NCI-H1048 (cell line): ENCODE results near the gene STK10.

ENCODE experiments used
- DNase-seq: peaks from one replicate; lab custom pipeline; 2025; lab: John Stamatoyannopoulos, UW

Gene STK10

DNA sequence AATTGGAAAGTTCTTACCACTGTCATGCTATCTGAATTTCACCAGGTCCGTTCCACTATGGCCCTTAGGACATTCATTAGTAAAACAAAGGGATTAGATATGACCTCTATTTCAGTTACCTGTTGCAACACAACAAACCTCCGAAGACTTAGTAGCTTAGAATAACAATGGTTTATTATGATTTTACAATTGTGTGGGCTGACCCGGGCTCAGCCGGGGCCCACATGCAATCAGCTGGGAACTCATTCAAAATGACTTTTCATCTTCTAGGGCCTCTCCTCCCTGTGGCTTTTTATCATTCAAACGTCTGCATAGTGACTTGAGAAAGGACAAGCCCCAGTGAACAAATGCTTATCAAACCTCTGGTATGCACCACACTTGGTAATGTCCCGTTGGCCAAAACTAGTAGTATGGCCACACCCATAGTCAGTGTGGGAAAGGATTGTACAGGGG lies 179.3 kb downstream of the STK10 start:
- no peak for DNase-seq

DNA sequence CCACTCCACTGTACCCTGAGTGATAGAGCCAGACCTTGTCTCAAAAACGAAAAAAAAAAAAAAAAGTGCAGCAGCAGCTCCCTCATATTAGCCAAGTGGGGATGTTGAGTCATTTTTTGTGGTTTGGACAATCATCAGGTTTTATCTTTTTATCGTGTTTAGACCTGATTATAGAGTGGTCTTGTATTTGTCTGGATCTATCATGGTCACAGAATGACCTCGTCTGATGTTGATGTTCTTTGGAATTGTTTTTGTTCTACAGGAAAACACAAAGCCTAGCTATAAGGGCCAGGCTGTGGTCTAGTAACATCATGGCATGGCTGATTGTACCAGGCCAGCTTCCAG lies 179.9 kb downstream of the STK10 start:
- no peak for DNase-seq

DNA sequence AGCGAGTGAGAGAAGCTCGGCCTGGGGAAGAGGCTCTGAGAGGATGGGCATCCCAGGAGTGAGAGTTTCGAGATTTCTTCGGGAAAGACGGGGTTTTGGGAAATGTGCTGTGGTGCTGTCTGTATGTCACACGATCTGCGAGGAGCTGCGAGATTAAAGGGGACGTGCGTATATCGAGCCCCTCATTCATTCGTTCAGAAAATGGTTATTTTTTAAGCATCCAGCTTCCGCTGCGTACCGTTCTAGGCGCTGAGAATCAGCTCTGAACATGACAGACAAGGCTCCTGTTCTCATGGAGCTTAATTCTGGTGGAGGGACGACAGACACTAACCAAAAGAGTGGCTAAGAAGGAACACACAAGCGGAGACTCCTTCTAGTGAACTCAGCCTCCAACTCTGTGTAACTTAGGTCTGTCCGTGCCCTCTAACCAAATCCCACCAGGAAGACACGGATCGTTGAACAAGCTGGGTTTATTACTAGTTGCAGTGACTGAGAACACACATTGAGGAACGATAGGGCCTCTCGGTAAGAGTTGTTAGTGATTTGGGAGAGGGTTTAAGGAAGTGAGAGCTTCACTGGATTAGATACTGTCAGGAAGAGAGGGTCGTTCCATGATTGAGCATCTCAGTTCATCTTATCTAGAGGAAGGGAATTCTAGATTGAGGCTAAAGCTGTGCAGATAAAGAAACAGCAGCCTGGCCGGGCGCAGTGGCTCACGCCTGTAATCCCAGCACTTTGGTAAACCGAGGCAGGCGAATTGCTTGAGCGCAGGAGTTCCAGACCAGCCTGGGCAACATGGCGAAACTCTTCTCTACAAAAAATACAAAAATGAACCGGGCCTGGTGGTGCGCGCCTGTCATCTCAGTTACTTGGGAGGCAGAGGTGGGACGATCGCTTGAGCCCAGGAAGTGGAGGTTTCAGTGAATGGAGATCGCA lies 180.6 kb downstream of the STK10 start:
- DNase-seq = no peak

DNA sequence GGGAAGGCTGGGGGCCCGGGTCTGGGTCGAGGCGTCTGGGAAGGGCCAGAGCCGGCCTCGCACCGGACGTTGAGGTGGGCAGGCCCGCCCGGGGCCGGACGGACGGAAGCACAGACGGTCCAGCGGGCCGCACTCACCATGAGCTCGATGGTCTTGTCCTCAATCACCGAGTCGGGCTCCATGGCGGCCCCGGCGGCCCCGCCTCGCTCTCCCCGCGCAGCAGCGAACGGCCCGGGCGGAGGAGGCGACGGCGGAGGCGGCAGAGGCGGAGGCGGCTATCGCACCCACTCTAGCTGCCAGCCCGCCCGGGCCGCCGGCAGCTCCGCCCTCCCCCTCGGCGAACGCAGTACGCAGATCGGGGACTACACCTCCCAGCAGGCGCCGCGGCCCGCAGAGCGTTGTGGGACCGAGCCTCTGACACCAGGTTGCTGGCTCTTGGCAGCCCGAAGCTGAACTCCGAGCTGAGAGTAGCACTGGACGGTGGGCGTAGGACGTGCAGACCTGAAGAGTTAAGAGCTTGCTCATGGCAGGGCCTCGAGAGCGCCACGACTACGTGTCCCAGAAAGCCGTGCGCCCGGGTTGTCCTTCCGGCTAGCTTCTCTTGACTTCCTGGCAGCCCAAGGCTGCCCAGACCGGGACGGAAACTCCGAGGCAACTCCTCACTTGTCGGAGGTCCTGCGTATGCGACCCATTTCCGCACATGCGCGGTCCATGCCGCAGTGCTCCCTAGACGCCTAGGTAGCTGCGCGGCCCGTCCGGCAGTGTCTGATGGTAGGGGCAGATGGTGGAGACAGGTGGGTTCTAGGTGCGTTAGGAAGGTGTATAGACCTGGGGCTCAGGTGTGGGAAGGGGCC lies 181.5 kb downstream of the STK10 start, which contains the start of gene FBXW11:
FBXW11 (minus strand) TSS at position 318 of the 854 bp plus-strand sequence; CDS start at position 182, 136 bp downstream.
- peak; percentile 97 for DNase-seq

DNA sequence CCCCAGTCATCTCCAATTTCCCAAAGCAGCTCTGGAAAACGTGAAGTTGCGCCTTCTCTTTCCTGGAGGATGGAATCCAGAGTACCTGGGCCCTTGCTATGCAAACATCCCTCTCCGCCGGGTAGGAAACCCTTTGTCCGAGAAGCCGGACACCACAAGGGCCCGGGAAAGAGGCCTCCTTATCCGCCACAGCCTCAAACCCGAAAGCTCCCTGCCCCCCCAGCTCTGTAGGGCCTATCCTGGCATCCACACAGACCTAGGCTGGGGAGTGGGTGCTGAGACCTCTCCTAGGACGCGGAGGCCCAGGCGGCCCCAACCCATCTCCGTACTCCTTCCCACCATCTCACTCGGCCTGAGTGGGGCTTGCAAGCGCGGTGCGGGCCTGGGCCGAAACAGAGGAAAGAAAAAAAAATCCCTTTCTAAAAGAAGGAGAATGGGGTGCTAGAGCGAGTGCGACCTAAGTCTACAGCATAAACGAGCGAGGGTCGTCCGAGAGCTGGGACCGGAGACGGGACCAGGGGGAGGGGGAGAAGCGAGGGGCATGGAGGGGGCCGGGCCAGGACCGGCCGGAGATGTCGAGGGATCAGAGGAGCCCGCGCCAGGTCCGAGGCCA lies 182.2 kb downstream of the STK10 start:
- DNase-seq = no peak

DNA sequence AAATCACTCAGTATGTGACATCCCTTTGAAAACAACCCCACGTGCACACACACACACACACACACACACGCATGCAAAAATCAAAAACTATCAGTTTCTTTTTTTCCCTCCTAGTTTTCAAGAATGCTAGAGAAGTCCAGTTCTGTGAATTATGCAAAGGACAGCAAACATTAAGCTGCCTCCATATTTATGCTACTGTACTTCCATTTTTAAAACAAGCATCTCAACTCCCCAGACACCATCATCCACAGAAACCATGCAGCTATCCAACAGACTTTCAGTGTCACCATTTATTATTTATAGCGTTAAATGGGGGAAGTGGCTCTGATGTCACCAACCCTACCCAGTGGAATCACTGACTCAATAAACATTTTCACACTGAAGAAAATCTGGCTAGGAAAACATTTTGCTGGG lies 183.2 kb downstream of the STK10 start:
- DNase-seq = no peak

DNA sequence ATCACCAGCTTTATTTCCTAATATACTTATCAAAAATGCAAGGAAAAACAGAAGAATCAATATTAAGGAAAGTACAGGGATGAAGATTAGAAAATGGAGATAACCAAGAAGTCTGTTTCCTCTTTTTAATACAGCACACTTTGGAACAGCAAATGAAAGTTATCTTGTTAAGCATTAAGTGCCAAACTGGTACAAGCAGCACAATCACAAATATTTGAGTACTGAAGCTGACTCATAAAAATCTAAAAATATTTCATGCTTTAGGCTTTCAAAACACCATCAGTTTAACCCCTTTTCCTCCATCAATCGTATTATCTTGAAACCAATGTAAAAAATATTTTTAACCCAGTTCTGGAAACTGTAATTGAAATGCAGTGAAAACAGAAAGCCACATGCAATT lies 184.3 kb downstream of the STK10 start:
- no peak for DNase-seq

DNA sequence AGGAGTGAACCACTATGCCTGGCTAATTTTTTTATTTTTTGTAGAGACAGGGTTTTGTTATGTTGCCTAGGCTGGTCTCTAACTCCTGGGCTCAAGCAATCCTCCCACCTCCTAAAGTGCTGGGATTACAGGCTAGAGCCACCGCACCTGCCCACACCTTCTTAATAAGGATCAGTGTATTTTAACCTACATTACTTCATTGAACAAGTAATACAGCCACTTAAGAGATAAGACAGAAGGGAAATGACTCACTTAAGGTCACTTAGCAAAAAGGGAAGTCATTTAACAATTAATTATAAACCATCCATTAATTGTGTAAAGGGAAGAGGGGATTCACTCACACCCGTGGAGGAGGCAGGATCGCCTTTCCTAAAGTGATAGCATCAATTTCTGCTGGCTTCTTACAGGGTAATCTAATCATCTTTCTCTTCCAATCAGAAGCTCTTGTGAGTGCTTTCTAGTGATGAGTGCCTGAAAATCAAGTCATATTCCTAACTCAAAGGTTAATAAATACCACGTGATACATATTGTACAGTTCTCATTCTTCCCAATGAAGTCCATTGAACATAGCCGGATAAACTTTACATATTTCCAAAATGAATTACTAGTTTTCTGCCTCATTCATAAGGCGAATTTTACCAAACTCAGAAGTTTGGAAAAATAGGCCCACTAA lies 185.0 kb downstream of the STK10 start:
- DNase-seq = no peak

DNA sequence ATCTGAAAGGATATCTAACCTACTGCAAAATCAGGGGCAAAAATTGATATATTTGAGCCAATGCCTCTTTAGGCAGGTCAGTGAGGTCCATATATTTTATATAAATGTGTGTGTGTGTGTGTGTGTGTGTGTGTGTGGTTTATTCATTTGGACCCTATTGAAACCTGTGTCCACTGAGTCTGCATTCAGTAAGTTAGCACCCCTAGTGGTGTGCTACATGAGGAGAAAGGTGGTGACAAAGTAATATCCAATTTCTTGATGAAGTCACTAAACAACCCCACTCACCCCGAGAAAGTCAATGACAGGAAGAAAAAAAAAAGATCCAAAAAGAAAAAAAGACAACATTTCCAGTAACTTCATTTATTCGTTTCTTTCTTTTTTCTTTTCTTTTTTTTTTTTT lies 185.7 kb downstream of the STK10 start:
- DNase-seq = no peak

DNA sequence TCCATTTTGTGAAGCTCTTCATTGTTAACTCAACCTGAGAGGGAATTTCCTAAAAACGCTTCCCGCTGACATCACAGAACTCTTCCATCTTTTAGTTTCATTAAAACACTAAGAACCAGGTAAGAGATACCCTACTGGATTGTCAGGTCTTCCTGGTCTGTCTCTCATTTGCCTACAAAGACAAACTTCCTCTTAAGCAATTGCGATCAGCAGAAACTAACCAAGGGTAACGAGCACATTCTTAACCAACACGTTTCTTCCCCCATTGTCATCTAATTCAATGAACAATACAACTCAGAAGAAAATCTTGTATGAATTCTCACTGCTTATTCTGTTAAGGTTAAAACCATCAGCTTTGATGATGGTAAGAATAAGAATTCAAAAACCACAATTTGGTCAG lies 188.1 kb downstream of the STK10 start:
- no peak for DNase-seq

DNA sequence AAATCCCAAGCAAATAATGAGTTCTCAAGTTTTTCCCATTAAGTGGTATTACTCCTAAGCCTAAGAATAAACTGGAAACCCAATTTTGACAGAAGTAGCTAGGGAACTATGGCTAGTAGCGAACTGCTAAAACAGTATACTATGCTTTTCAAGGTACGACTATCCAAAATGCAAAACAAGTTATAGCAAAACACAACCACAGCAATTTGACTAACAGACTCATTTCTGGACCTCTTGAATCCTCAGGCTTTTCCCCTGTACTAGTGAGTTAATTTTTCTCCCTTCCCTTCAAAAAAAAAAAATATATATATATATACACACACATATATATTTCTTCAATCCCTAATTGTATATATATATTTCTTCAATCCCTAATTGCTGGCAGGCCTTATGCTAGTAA lies 188.9 kb downstream of the STK10 start:
- no peak for DNase-seq

DNA sequence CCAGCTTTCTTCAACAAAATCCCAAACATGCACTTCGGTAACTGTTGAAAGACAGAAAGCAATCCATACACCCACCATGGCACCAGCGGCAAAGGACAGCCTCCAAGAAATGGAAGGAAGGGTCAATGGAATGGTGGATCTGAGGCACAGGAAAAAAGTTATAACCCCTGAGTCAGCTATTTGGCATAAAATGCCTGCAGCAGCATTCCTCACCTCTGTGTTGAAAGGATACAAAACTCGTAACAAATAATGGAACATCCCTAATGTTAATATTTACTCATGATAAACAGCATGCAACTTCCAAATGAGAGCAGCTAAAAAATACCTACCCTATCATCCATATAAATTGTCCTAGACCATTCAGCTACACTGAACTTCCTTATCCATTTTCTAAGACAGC lies 191.0 kb downstream of the STK10 start:
- DNase-seq = no peak

DNA sequence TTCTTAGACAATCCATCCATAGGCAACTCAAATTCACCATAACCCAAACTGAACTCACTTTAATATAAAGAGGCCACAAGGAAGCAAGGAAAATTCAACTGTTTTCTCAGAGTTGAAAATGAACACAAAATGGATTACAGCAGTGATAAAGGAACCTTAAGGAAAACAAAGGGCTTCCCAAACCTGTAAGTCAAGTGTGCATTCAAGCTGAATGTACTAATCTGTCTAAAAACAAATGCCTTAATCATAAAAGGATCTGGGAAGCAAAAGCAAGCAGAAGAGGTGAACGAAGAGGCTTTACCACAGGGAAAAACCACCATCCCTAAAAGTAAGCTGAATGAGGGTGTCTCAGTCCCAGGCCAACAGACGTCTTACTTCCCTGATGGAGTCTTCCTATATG lies 195.2 kb downstream of the STK10 start:
- no peak for DNase-seq

DNA sequence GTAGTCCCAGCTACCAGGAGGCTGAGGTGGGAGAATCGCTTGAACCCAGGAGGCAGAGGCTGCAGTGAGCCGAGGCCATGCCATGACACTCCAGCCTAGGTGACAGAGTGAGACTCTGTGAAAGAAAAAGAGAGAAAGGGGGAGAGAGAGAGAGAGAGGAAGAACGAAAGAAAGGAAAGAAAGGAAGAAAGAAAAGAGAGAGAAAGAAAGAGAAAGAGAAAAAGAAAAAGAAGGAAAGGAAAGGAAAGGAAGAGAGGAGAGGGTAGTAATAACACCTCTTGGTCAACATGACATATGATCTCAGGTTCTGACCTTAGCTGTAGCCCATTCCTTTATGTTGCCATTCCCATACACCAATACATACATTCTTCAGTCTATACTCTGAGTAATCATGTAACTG lies 195.7 kb downstream of the STK10 start:
- DNase-seq = no peak
